NT2/D1 (cell line): ENCODE results near the gene STYXL2.

Source experiments
- DNase-seq: peaks from one replicate; pipeline ENCODE4 v3.0.0-alpha.2; 2011; ENCODE audit warnings: low read depth, low spot score
- H3K27me3 ChIP-seq: 2 replicates; pipeline ENCODE4 v1.6.0; 2011; ENCODE audit warnings: mild to moderate bottlenecking; ENCODE audit not compliant: insufficient read length, insufficient read depth
- H3K36me3 ChIP-seq: 2 replicates; pipeline ENCODE4 v1.6.1; 2011; ENCODE audit warnings: mild to moderate bottlenecking, low read length, mixed read lengths; ENCODE audit not compliant: insufficient read depth, insufficient read length
- H3K4me1 ChIP-seq: 2 replicates; pipeline ENCODE4 v1.5.1; 2011; ENCODE audit not compliant: insufficient read depth, insufficient read length
- H3K4me3 ChIP-seq: 2 replicates; pipeline ENCODE4 v1.5.1; 2011; ENCODE audit warnings: low read depth; ENCODE audit not compliant: insufficient read length
- H3K9ac ChIP-seq: 2 replicates; pipeline ENCODE4 v1.6.0; 2011; ENCODE audit warnings: low read depth; ENCODE audit not compliant: insufficient read length
- H3K9me3 ChIP-seq: 2 replicates; pipeline ENCODE4 v1.5.1; 2011; ENCODE audit warnings: mild to moderate bottlenecking, low read length; ENCODE audit not compliant: insufficient read depth
- SUZ12 ChIP-seq: IDR thresholded peaks from 2 replicates; pipeline ENCODE4 v1.6.1; 2011; ENCODE audit not compliant: insufficient read length, insufficient read depth; ENCODE audit errors: extremely low read depth
- YY1 ChIP-seq: IDR thresholded peaks from 2 replicates; pipeline ENCODE4 v1.6.1; 2011; ENCODE audit not compliant: insufficient read length, insufficient read depth
- ZNF274 ChIP-seq: IDR thresholded peaks from 2 replicates; pipeline ENCODE4 v1.6.1; 2011; ENCODE audit warnings: mild to moderate bottlenecking, low read depth, low read length

STYXL2 gene

DNA sequence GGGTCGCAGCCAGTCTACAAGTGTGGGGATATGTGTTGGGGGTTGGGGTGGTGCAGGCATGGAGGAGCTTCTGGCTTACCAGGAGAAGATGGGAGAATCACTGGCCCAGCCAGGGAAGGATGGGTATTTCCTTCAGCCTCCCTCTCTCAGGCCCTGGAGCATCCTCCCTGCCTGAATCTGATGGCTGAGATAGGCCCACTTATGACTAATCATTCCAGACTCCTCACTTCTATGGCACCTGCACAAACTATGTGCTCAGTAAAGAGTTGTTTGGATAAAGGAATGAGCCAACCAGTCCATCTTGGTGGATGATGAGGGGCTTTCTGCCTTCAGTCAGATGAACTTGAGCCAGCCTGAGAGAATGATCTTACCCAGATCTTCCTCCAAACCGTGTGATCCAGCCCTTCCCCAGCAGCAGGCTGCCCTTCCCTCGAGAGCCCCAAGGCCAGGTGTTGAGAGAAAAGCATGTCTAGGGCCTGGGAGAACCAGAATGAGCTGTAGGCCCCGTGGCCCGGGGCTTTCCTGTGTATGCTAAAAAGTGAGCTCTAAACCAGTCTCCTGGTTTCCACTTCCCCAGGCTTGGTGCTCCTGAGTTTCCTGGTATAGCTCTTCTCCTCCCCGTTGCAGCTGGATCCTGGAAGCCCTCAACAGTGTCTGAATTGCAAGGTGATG lies 5.0 kb upstream of the STYXL2 start:
- H3K4me3 ChIP-seq: no peak overlapping the region
- peaks cover 20% of the 10 kb centered on the region for H3K9me3 ChIP-seq
- TF ChIP-seq YY1: no peak
- no peak for TF ChIP-seq ZNF274
- no peak for TF ChIP-seq SUZ12
- H3K9ac ChIP-seq: no peak overlapping the region
- peaks cover 3% of the 10 kb centered on the region for H3K4me1 ChIP-seq
- no peaks in the 10 kb centered on the region for H3K36me3 ChIP-seq
- no peak for DNase-seq
- no peaks in the 10 kb centered on the region for H3K27me3 ChIP-seq

DNA sequence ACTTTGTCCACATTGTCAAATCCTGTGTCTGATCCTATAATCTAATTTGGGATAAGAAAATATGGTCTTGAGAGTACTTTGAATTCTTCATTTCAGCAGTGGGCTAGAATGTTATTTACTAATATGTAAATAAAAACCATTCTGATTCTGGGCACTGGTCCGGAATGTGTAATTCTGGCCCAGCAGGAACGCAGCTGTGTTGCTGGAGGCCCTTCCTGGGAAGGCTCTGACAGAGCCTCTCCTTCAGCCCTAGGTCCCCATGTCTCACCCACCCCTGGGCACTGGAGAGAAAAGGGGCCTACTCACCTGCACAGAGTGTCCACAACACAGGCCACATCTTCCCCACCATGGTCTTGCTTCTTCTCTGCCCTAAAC lies 3.9 kb upstream of the STYXL2 start:
- TF ChIP-seq ZNF274: no peak
- TF ChIP-seq YY1: no peak
- TF ChIP-seq SUZ12: no peak
- Histone ChIP-seq H3K36me3 (no peaks in the 10 kb centered on the region), H3K27me3 (no peaks in the 10 kb centered on the region), H3K4me3 (no peak overlapping the region), H3K4me1 (peaks cover 13% of the 10 kb centered on the region), H3K9ac (no peak overlapping the region), H3K9me3 (peaks cover 15% of the 10 kb centered on the region)
- DNase-seq: no peak

DNA sequence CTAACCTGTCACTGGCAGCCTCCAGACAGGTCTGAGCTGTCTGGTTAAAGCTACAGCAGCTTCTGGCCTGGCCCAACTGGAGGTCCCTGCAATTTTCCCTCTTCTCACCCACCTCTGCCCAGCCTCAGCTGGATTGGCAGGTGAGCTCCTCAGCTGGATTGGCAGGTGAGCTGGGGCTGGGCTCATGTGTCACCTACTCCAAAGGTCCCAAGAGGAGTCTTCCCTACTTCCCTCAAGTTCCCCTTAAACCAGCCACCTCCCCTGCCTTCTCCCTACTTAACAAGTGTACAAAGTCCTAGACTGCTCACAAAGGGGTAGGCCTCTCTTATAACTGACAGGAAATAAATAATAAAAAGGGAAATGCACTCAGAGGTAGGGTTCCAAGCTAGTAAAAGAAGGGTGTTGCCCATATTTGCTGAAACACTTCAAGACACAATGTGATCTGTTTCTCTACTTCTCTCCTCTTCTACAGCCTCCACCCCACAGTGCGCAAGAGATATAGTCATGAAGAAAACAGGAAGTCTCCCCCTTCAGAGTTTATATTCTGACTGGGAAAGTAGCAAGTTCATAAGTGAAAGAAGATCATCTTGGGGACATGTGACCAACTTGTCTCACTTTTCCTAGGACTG lies 3.4 kb upstream of the STYXL2 start, which contains the start of gene GPA33:
Gene GPA33, minus strand, starts transcription at position 64 of the 629 bp plus-strand sequence. CDS start 90 bp downstream, outside the sequence.
- Histone ChIP-seq H3K4me1 (peaks cover 13% of the 10 kb centered on the region), H3K9ac (no peak within 1 kb of the TSS), H3K36me3 (no peaks in the 10 kb centered on the region), H3K9me3 (peaks cover 10% of the 10 kb centered on the region), H3K27me3 (no peaks in the 10 kb centered on the region), H3K4me3 (no peak within 1 kb of the TSS)
- TF ChIP-seq YY1 (no peak), ZNF274 (no peak), SUZ12 (no peak)
- DNase-seq: no peak

DNA sequence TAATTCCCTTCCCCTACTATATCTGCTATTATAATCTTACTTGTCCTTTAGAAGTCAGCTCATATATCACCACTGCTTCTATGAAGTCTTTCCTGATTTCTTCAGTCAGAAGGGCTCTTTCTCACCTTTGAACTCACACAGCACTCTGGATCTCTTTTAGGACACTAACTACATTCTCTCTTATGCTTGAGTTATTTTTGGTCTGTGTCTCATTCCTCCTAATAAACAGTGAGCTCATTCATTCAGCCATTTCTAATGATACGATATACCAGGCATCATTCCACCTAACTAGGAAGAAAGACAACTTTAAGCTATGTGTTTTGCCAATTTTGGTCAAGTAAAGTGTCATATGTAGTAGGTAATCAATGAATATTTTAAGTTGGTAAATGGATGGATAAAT lies 1.2 kb upstream of the STYXL2 start:
- Histone ChIP-seq H3K4me1 (peaks cover 13% of the 10 kb centered on the region), H3K4me3 (no peak overlapping the region), H3K27me3 (no peaks in the 10 kb centered on the region), H3K9me3 (no peaks in the 10 kb centered on the region), H3K9ac (no peak overlapping the region), H3K36me3 (no peaks in the 10 kb centered on the region)
- TF ChIP-seq YY1 (no peak), SUZ12 (no peak), ZNF274 (no peak)
- DNase-seq: no peak

DNA sequence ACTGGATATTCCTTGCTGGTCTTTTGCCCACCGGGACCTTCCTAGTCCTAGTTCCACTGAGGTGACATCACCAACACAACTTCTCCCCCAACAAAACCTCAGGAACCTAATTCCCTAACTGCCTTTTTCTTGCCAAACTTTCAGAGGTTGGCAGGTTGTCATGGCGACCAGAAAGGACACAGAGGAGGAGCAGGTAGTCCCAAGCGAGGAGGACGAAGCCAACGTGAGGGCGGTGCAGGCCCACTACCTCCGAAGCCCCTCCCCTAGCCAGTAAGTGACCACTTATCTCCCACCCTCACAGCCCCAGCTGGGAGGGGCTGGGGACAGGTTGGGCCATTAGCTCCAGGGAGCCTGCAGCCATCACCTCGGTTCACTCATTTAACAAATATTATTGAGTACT lies 815 bp downstream of the STYXL2 start:
- Histone ChIP-seq H3K36me3 (no peaks in the 10 kb centered on the region), H3K4me1 (peaks cover 13% of the 10 kb centered on the region), H3K27me3 (no peaks in the 10 kb centered on the region), H3K4me3 (no peak overlapping the region), H3K9me3 (peaks cover 4% of the 10 kb centered on the region; the same call in 1 of the 2 replicates), H3K9ac (no peak overlapping the region)
- no peak for DNase-seq
- TF ChIP-seq ZNF274: no peak
- TF ChIP-seq SUZ12: no peak
- no peak for TF ChIP-seq YY1

DNA sequence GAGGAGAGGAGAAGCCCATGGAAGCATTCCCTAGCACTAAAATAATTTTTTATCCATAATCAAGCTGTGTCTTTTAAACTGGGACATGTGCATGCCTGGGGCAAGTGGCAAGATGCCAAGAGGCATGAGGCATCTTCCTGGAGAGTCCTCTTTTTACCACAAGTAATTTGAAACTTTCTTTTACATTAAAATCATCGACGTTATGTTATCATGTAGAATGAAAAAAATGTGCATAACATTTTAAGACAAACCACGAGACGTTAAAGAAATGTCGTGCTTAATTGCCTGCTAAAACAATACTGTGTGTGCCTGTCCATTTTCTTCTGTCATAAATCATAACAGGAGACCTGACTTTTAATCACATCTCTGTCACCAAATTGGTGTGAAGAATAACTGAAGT lies 1.5 kb downstream of the STYXL2 start:
- no peak overlapping the region for H3K4me3 ChIP-seq
- H3K9ac ChIP-seq: no peak overlapping the region
- TF ChIP-seq YY1 (no peak), SUZ12 (no peak), ZNF274 (no peak)
- no peak for DNase-seq
- H3K36me3 ChIP-seq: no peaks in the 10 kb centered on the region
- peaks cover 7% of the 10 kb centered on the region for H3K9me3 ChIP-seq
- peaks cover 13% of the 10 kb centered on the region for H3K4me1 ChIP-seq
- no peaks in the 10 kb centered on the region for H3K27me3 ChIP-seq

DNA sequence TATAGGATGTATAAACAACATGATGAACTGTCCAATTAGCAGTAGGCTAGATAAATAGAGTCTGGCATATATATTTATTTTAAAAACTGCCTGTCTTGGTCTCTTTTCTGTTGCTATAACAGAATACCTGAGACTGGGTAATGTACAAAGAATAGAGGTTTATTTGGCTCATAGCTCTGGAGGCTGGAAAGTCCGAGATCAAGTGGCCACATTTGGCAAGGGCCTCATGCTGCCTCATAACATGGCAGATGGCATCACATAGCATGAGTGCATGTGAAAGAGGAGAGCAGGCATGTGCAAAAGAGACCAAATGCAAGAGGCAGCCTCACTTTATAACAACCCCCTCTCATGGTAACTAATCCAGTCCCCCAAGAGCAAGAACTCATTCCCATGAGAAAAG lies 6.0 kb downstream of the STYXL2 start:
- peak; percentile 47 for DNase-seq
- Histone ChIP-seq H3K4me3 (no peak overlapping the region), H3K9me3 (peaks cover 7% of the 10 kb centered on the region), H3K9ac (no peak overlapping the region), H3K27me3 (no peaks in the 10 kb centered on the region), H3K36me3 (no peaks in the 10 kb centered on the region), H3K4me1 (peaks cover under 1% of the 10 kb centered on the region)
- TF ChIP-seq ZNF274 (no peak), SUZ12 (no peak), YY1 (no peak)
